HFFc6 (cell line): ENCODE results near the gene ZFR. TPM values are rescaled to one million over a fixed set of nuclear protein-coding genes. Genes with fewer than 3 reads are reported as not detected.

ENCODE experiments used
- DNase-seq: peaks from one replicate; pipeline ENCODE4 v3.0.0-alpha.2; 2018
- H3K27ac Mint-ChIP-seq: 2 replicates; pipeline ENCODE4 v1.8.0; 2020; ENCODE audit warnings: mild to moderate bottlenecking, mixed read lengths
- H3K27me3 Mint-ChIP-seq: 2 replicates; pipeline ENCODE4 v1.8.0; 2021; ENCODE audit warnings: mild to moderate bottlenecking, moderate library complexity, mixed read lengths; ENCODE audit not compliant: insufficient read depth
- H3K36me3 Mint-ChIP-seq: 2 replicates; pipeline ENCODE4 v1.8.0; 2021; ENCODE audit warnings: low read depth, mixed read lengths
- H3K4me1 Mint-ChIP-seq: 2 replicates; pipeline ENCODE4 v1.8.0; 2020; ENCODE audit warnings: low read depth, mixed read lengths
- H3K4me3 Mint-ChIP-seq: 2 replicates; pipeline ENCODE4 v1.8.0; 2020; ENCODE audit warnings: mild to moderate bottlenecking, moderate library complexity, mixed read lengths
- H3K9me3 Mint-ChIP-seq: 2 replicates; pipeline ENCODE4 v1.8.0; 2020; ENCODE audit warnings: mild to moderate bottlenecking, mixed read lengths
- microRNA-seq: library from miRNA; unstranded; fragments of <30 nt; microRNA quantifications from one replicate; pipeline ENCODE4, GENCODE V29; 2019
- total RNA-seq, 6 experiments: library from RNA; stranded (reverse); fragmentation: NEBNext Ultra II Directional; extraction: Animal tissue kit (Norgen Biotek cat#: 25700); gene quantifications; 2 replicates in 1 of 6; 3 replicates in 5 of 6; pipeline ENCODE4 v1.2.3, GENCODE V29; 2021
- TF ChIP-seq, protein P1 (sequence below): fragments of 200-600 bp; sonication (generic); IDR thresholded peaks from 2 replicates; pipeline ENCODE4 v1.5.0; 2021; ENCODE audit warnings: antibody characterized with exemption, mild to moderate bottlenecking

The ZFR gene
- total RNA-seq, 6 experiments from 2014 or later = 69.3 to 79.0 (median 75.9) TPM

DNA sequence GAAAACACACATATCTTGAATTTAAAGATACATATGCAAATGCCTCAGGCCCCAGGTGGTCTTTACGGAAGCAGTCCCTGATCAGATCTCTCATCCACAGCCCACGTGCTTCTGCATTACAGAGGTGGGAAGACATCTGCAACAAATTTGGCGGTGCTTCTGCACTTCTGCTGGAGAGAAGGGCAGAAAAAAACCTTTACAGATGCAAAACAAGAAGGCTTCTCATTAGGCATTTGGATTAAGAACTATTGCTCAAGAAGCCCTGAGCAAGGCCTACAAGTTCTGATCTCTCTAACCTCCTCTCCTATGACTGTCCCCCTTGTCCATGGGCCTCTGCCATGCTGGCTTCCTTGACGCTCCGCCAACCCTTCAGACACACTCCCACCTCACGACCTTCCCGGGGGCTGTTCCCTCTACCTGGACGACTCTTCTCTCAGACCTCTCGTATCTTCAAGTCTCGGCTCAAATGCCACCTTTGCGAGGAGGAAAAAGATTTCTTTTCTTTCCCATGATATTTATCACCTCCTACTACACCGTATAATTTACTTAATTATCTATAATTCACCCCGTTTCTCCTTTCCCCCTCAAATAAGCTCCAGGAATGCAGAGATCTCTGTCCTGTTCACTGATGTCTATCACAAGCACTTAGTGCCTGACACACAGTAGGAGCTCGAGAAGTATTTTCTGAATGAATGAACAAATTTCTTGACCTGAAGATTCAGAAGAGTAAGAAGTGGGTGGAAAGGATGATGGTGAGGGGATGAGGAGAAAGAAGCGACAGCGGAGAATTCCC lies 132.9 kb downstream of the ZFR start:
- Mint-ChIP-seq H3K9me3 (no peaks in the 10 kb centered on the region), H3K27ac (peak overlapping the region; percentile 88), H3K27me3 (no peaks in the 10 kb centered on the region; the same call in none of the 2 replicates), H3K36me3 (peaks cover 5% of the 10 kb centered on the region), H3K4me1 (peaks cover 29% of the 10 kb centered on the region), H3K4me3 (peak overlapping the region; percentile 93)
- DNase-seq = no peak
- TF ChIP-seq, protein P1, sequence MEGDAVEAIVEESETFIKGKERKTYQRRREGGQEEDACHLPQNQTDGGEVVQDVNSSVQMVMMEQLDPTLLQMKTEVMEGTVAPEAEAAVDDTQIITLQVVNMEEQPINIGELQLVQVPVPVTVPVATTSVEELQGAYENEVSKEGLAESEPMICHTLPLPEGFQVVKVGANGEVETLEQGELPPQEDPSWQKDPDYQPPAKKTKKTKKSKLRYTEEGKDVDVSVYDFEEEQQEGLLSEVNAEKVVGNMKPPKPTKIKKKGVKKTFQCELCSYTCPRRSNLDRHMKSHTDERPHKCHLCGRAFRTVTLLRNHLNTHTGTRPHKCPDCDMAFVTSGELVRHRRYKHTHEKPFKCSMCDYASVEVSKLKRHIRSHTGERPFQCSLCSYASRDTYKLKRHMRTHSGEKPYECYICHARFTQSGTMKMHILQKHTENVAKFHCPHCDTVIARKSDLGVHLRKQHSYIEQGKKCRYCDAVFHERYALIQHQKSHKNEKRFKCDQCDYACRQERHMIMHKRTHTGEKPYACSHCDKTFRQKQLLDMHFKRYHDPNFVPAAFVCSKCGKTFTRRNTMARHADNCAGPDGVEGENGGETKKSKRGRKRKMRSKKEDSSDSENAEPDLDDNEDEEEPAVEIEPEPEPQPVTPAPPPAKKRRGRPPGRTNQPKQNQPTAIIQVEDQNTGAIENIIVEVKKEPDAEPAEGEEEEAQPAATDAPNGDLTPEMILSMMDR = no peak

DNA sequence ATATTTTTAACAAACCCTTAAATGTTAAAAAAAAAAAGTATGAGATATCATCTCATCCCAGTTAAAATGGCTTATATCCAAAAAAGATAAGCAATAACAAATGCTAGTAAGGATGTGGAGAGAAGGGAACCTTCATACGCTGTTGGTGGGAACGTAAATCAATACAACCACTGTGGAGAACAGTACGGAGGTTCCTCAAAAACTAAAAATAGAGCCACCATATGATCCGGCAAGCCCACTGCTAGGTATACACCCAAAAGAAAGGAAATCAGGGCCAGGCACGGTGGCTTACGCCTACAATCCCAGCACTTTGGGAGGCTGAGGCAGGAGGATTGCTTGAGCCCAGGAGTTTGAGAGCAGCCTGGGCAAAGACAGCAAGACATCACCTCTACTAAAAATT lies 134.8 kb downstream of the ZFR start:
- TF ChIP-seq, protein P1 = no peak
- Mint-ChIP-seq H3K36me3 (peaks cover 6% of the 10 kb centered on the region), H3K4me3 (no peak overlapping the region), H3K27me3 (no peaks in the 10 kb centered on the region; the same call in 1 of the 2 replicates), H3K27ac (no peak overlapping the region), H3K4me1 (peaks cover 33% of the 10 kb centered on the region), H3K9me3 (no peaks in the 10 kb centered on the region)
- no peak for DNase-seq

DNA sequence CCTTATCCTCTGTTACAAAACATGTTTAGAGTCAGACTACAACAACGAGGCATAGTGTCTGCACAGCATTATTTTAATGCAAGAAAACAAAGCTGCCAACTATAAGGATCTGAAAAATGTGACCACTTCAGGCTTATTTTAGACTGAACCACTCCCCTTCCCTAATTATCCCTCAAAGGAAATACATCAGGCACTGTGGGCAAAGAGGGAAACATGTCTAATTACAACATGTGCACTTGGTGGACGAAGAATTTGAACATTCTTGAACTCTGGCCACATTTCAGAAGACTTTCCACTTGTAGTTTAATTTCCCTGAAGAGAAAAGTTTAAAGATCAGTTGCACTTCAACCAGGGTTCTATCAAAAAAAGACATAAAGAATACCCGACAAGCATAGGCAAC lies 135.6 kb downstream of the ZFR start:
- no peak overlapping the region for H3K27ac Mint-ChIP-seq
- H3K36me3 Mint-ChIP-seq = peaks cover 10% of the 10 kb centered on the region
- H3K9me3 Mint-ChIP-seq = no peaks in the 10 kb centered on the region
- H3K27me3 Mint-ChIP-seq = no peaks in the 10 kb centered on the region; the same call in 1 of the 2 replicates
- TF ChIP-seq, protein P1 = no peak
- no peak overlapping the region for H3K4me3 Mint-ChIP-seq
- no peak for DNase-seq
- H3K4me1 Mint-ChIP-seq = peaks cover 37% of the 10 kb centered on the region

DNA sequence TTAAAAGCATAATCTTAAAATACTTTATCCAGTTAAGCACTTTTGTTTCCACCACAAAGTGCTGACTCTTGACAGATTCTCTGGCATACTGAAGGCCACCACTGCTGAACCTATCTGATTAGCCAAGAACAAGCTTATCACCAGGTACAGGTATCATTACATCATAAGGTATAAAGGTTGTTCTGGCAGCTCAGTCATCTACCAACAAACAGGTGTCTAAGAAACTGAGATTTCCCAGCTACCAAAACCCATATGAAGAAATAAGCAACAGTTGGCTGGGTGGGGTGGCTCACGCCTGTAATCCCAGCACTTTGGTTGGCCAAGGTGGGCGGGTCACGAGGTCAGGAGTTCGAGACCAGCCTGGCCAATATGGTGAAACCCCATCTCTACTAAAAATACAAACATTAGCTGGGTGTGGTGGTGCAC lies 136.8 kb downstream of the ZFR start:
- H3K4me1 Mint-ChIP-seq = peaks cover 47% of the 10 kb centered on the region
- peaks cover 10% of the 10 kb centered on the region for H3K36me3 Mint-ChIP-seq
- no peak for DNase-seq
- no peak overlapping the region for H3K27ac Mint-ChIP-seq
- TF ChIP-seq, protein P1 = no peak
- H3K4me3 Mint-ChIP-seq = no peak overlapping the region
- H3K9me3 Mint-ChIP-seq = no peaks in the 10 kb centered on the region
- H3K27me3 Mint-ChIP-seq = no peaks in the 10 kb centered on the region; the same call in 1 of the 2 replicates

DNA sequence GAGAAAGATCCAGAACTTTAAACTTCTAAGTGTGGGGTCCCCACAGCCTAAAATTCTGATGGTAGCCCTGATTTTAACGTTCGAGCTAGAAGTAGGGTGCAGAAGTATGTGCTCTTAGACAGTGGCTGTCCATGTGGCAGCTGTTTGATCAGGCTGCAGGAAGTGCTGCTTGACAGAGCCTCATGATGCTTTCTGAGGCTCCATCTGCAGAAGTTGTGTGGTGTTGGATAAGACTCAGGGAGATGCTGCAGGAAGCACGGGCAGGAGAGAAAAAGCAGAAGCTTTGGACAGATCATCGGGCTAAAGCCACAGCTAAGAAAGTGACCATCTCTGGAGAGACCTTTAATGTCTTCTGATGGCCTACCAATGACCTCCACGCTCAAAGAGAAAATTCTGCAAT lies 139.9 kb downstream of the ZFR start:
- Mint-ChIP-seq H3K27me3 (no peaks in the 10 kb centered on the region; the same call in 1 of the 2 replicates), H3K4me1 (peaks cover 38% of the 10 kb centered on the region), H3K36me3 (peaks cover 5% of the 10 kb centered on the region; the same call in 1 of the 2 replicates), H3K9me3 (no peaks in the 10 kb centered on the region), H3K27ac (0 out of 2 replicates have a peak overlapping the region, but pooled peaks have one; percentile 2), H3K4me3 (no peak overlapping the region)
- TF ChIP-seq, protein P1 = no peak
- DNase-seq = no peak

Small RNA genes within 50 kb of the gene (microRNA-seq; reads per million reads assigned to microRNA genes)
- gene MIR579 = 17.0 reads per million, percentile 22 among the genes with 10 or more reads in this experiment

Other genes starting within 250 kb of the ZFR start
- 10 to 100 TPM; 20.7 to 26.0 (median 22.4) TPM for gene MTMR12, start 131.8 kb downstream of the ZFR start, total RNA-seq
- gene SUB1, start 140.8 kb upstream of the ZFR start, total RNA-seq = 100 to 1,000 TPM; 288 to 354 (median 319) TPM